CD1c-positive myeloid dendritic cell (primary cell): ENCODE results near the gene CLPTM1L.
"Not testable (repeated sequence)": the region's sequence is repeated elsewhere in the genome, so short reads cannot be mapped to it uniquely, and the experiment has no call there.

Experiments used
- DNase-seq: peaks from one replicate; pipeline ENCODE4 v3.0.0-alpha.2; 2016; ENCODE audit errors: extremely low spot score

The CLPTM1L gene

GRCh38 chr5:1339139-1339817 lies 5.6 kb downstream of the CLPTM1L start:
- DNase-seq, result not testable (repeated sequence)

- no peak for DNase-seq
Observed at GRCh38 chr5:1338506-1339070, 6.3 kb downstream of the CLPTM1L start.

GRCh38 chr5:1338196-1338490 lies 6.8 kb downstream of the CLPTM1L start:
- DNase-seq, result no peak

GRCh38 chr5:1337489-1338195 lies 7.3 kb downstream of the CLPTM1L start:
- no peak for DNase-seq

- DNase-seq, result no peak
Observed at GRCh38 chr5:1336749-1337488, 8.0 kb downstream of the CLPTM1L start.

GRCh38 chr5:1336106-1336561 lies 8.8 kb downstream of the CLPTM1L start:
- DNase-seq, result no peak

- no peak for DNase-seq
Observed at GRCh38 chr5:1335540-1336095, 9.3 kb downstream of the CLPTM1L start.

GRCh38 chr5:1334831-1335539 lies 9.9 kb downstream of the CLPTM1L start:
- DNase-seq, result no peak

- DNase-seq, result no peak
Observed at GRCh38 chr5:1333986-1334385, 10.9 kb downstream of the CLPTM1L start.

GRCh38 chr5:1333286-1333685 lies 11.6 kb downstream of the CLPTM1L start:
- DNase-seq, result not testable (repeated sequence)

GRCh38 chr5:1332461-1333001 lies 12.4 kb downstream of the CLPTM1L start:
- no peak for DNase-seq

- no peak for DNase-seq
Observed at GRCh38 chr5:1331861-1332405, 13.0 kb downstream of the CLPTM1L start.

- no peak for DNase-seq
Observed at GRCh38 chr5:1330847-1331831, 13.8 kb downstream of the CLPTM1L start.

- DNase-seq, result no peak
Observed at GRCh38 chr5:1330146-1330846, 14.6 kb downstream of the CLPTM1L start.

GRCh38 chr5:1329111-1329579 lies 15.8 kb downstream of the CLPTM1L start:
- no peak for DNase-seq

GRCh38 chr5:1328237-1329110 lies 16.4 kb downstream of the CLPTM1L start:
- DNase-seq, result not testable (repeated sequence)

- DNase-seq, result not testable (repeated sequence)
Observed at GRCh38 chr5:1326901-1327756, 17.8 kb downstream of the CLPTM1L start.
